HTR-8/SVneo (cell line): Measurements from ENCODE around the gene CDH15.
"Not testable (repeated sequence)": the region's sequence is repeated elsewhere in the genome, so short reads cannot be mapped to it uniquely, and the experiment has no call there.

Experiments used
- DNase-seq: peaks from one replicate; pipeline ENCODE4 v3.0.0; 2011; ENCODE audit warnings: low spot score, mixed read lengths; ENCODE audit not compliant: insufficient read length
- FAIRE-seq: peaks from 2 replicates; lab custom pipeline; 2011; peaks lifted over from hg19 to GRCh38; lab: Jason Lieb, UNC

The CDH15 gene

GRCh38 chr16:89154390-89155183, 17.0 kb upstream of the CDH15 start:
- DNase-seq (no peak), FAIRE-seq (no peak)

- no peak for FAIRE-seq
- DNase-seq: no peak
Observed at GRCh38 chr16:89155184-89155679, 16.3 kb upstream of the CDH15 start.

- no peak for DNase-seq
- no peak for FAIRE-seq
Observed at GRCh38 chr16:89155851-89156739, 15.5 kb upstream of the CDH15 start.

GRCh38 chr16:89156740-89157645, 14.6 kb upstream of the CDH15 start:
- DNase-seq (no peak), FAIRE-seq (peak; percentile 57)

- DNase-seq (no peak), FAIRE-seq (no peak)
Observed at GRCh38 chr16:89157778-89158177, 13.8 kb upstream of the CDH15 start.

- FAIRE-seq (no peak), DNase-seq (no peak)
Observed at GRCh38 chr16:89159066-89159849, 12.3 kb upstream of the CDH15 start.

- DNase-seq (no peak), FAIRE-seq (no peak)
Observed at GRCh38 chr16:89159850-89160354, 11.6 kb upstream of the CDH15 start.

- no peak for FAIRE-seq
- DNase-seq: no peak
Observed at GRCh38 chr16:89160977-89161701, 10.4 kb upstream of the CDH15 start.

GRCh38 chr16:89161763-89162713, 9.5 kb upstream of the CDH15 start:
- FAIRE-seq: no peak
- DNase-seq: no peak

GRCh38 chr16:89163297-89163696, 8.3 kb upstream of the CDH15 start:
- DNase-seq (no peak), FAIRE-seq (no peak)

GRCh38 chr16:89164436-89164835, 7.1 kb upstream of the CDH15 start:
- FAIRE-seq (no peak), DNase-seq (no peak)

- DNase-seq: no peak
- no peak for FAIRE-seq
Observed at GRCh38 chr16:89164847-89165680, 6.5 kb upstream of the CDH15 start.

GRCh38 chr16:89165681-89165979, 5.9 kb upstream of the CDH15 start:
- not testable (repeated sequence) for FAIRE-seq, DNase-seq

- FAIRE-seq (no peak), DNase-seq (no peak)
Observed at GRCh38 chr16:89166696-89167424, 4.7 kb upstream of the CDH15 start.

GRCh38 chr16:89167425-89167941, 4.1 kb upstream of the CDH15 start:
- DNase-seq (peak; percentile 79), FAIRE-seq (no peak)
